HS-27A (cell line): ENCODE measurements around the gene ZBED4.

Source experiments
- DNase-seq: peaks from one replicate; pipeline ENCODE4 v3.0.0-alpha.2; 2012; ENCODE audit warnings: low read depth, missing footprints

ZBED4 gene

DNA sequence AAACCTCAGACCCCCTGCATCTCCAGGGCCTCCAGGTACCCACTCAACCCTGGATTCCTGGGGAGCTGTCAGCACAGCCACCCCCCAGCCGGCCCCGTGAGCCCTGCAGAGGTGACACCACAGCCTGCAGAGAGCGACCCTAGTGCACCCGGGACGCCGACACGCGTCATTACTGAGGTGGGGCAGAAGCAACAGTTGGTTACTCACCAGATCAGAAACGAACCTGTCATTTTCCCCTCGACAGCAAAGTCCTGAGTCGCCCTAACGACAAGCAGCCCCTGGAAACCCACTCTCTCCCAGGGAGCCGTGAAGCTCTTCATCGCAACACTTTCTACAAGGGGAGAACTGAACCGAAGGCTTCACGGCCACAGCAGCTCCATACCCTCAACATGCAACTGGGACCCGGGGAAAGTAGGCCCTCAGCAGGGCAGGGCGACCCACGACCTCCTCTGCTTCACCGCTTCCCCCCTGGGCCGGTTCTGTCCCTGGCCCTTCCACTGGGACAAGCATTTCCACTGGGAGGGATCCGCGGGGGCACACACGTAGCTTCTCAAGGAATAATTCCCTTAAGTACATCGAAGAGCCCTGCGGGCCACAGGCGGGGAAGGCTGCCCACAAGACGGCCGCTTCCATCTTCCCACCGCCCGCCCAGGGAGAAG lies 27.6 kb upstream of the ZBED4 start:
- no peak for DNase-seq

DNA sequence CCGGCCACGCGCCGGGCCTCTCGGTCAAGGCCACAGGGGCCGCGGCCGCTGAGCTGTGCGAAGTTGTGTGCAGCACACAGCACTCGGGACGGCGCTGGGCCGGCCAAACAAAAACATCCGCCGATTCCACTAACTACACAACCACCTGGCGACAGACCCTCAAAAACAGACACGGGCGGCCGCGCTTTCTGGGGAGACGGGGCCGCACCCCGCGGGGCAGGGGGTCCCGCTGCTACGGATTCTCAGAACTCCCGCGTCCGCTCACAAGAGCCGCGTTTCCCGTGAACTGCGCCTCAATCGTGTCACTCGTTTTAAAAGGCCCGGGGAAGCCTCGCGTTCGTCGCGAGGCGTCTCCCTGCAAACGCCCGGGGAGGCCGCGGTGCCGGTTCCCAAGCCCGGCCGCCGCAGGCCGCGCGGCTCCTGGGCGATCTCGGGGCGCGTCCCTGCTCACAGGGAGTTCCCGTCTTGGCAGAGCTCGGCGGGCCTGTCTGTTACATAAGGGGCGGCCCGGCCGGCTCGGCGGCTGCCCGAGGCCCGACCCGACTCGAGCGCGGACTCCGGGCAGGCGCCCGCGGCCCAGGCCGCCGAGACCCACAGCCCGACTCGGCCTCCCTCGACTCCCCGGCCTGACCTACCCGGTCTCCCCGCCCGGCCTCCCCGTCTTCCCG lies 26.9 kb upstream of the ZBED4 start:
- no peak for DNase-seq

DNA sequence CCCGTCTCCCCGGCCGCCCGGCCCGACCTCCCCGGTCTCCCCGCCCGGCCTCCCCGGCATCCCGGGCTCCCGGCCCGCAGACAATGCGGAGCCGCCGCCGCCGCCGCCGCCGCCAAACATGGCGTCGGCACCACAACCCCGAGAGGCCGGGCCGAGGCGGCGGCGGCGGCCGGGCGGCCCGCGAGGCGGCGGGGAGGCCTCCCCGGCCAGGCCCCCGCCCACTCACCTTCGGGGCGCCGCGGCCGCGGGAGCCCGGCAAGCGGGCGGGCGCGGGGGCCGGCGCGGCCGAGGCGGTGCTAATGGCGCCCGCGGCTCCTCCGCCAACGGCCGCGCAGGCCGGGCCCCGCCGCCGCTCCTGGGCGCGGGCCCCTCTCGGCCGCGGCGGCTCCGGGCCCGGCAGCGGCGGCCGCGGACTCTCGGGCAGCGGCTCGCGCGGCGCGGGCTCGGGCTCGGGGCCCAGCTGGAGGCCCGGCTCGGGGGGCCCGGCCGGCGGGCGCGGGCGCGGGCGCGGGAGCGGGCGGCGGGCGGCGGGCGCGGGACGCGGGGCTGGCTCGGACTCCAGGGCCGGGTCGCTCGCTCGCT lies 26.3 kb upstream of the ZBED4 start:
- DNase-seq: no peak

DNA sequence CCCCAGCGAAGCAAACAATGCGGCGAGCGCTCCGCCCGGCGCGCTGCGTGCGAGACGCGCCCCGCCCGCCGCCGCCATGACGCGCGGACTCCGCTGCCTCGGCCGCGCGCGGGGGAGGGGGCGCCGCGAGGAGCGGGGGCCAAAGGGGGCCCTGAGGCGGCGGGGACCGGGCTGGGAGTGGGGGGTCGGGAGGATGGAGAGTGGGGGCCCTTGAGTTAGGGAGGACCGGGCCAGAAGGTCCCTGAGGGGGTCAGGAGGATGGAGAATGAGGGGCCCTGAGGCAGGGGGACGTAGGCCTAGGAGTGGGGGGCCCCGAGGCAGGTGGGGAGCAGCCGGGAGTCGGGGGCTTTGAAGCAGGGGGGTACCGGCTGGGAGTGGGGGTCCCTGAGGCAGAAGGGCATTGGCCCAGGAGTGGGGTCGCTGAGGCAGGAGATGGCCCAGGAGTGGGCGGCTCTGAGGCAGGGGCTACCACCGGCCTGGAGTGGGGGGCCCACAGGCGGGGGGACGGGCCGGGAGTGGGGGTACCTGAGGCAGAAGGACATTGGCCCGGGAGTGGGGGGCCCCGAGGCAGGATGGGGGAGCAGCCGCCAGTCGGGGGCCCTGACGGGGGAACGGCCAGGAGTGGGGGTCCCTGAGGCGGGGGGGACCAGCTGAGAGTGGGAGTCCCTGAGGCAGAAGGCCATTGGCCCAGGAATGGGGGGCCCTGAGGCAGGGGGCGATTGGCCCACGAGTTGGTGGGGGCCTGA lies 25.6 kb upstream of the ZBED4 start, which contains the start of gene BRD1:
Gene BRD1 (minus strand): TSS at position 21 of the 746 bp plus-strand sequence. CDS start 3,556 bp downstream, outside the sequence.
- no peak for DNase-seq

DNA sequence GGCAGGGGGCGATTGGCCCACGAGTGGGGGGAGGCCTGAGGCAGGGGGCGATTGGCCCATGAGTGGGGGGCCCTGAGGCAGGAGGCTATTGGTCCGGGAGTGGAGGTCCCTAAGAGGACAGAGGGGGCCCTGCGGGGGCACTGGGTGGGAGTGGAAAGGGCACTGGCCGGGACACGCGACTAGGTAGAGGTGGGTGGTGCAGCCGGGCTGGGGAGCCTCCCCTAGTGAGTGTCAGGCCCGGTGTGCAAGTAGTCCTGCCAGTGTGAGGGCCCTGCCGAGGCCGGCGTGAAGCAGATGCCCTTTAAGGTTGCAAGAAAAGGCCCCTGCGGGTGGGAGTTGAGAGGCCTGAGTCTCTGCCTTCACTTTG lies 25.1 kb upstream of the ZBED4 start:
- no peak for DNase-seq

DNA sequence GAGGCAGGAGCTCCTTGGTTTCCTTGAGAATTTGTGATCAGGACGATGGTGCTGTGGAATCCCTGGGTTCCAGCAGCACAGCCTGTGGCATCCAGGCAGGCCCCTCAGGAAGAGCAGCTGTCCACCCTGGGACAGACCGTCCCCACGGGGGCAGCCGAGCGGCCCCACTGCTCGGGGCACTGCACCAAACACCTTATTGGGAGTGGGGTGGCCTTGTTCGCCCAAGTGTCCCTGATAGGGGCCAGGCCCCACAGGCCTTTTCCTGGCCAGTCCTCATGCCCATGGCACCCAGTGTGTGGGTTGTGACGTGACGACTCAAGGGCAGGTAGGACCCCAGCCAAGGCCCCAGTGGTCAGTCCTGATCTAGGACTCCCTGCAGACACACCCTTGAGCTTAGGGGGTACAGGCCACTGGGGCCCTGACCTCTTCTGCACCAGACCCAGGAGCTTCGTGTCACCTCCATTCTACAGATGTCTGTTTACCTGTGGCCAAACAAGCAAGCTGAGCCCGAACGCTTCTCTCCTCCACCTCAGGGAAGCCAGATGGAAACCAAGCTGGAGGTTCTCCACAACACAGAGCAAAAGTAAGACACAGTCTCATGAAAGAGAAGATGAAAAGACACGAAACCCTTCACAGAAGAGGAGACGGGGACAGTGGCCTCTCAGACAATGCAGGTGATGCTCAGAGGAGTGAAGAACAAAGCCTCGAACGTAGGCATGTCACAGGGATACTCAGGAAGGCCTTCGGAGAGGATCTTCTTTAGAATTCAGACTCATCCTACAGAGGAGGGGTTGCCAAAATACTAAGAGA lies 24.4 kb upstream of the ZBED4 start:
- DNase-seq: no peak

DNA sequence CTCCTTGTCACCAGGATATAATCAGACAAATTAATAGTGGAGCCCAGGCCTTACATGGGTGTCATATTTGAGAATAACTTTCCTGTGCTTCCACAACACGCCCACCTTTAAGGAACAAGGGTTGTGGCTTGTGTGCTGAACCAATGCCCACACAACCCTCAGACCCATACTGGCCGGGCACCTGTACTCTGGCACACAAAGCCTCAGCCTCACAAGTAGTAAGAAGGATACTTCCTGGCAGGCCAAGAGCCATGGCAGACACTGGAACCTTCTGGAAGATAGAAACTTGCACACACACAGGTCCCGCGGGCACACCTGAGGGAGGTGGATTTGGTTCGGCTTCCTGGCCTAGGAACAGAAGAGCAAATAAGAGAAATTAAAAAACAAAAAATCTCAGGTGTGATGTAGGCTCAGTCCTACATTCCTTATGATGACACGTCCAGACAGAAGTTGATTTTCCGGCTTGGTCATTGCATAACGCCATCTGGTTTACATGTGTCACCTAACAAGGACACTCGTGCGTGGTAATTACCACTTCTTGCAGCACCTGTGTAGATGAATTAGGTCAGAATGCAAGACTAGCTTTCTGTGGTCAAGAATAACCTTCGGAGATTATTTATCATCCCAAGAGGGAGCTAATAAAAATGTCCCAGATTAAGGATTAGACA lies 20.2 kb upstream of the ZBED4 start:
- DNase-seq: no peak

DNA sequence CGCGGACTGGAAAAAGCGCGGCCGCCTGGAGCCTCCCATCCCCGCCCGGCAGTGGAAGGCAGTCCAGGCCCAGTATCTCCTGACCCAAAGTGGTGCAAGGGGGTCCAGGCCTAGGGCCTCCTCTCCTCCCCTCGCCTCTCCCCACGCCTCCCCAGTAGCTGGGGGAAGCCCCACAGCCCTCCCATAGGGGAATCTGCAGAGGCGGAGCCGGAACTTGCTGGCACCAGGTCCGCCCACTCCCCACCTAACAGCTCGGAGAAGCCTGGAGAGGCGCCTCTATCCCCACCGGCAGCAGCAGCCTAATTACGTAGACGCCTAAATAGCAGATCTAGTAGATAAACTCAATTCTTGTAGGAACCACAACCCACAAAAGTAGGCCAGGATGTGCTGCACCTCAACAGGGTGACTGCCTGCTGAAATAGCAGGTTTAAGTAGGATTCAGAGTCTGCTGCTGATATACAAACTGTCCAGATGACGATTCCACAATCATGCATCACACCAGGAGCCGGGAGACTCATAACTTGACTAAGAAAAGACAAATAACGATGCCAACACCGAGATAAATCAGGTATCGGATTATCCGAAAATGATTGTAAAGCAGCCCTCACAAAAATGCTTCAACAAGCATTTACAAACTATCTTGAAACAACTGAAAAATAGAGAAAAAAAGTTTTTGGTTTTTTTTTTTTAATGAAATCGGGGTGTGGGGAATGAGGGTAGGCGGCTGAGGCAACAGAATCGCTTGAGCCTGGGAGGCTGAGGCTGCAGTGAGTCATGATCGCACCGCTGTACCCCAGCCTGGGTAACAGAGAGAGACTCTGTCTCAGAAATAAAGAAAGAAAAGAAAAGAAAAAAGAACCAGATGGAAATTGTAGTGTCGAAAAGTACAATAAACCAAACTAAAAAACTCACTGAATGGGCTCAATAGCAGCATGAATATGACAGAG lies 14.6 kb upstream of the ZBED4 start:
- no peak for DNase-seq

DNA sequence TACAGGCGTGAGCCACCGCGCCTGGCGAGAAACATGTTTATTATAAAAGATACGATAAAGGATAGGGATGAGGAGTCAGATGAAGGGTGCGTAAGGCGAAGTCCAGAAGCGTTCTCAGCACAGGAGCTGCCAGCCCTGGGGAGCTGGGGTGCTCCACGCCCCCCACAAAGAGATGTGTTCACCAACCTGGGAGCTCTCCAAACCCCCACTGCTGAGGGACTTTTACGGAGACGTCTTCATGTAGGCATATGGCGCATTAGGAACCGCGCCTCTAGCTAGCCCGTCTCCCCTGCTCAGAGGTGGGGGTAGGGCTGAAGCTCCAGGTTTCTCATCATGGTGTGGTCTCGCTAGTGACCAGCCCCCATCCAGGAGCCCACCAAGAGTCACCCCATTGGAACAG lies 8.4 kb upstream of the ZBED4 start:
- DNase-seq: no peak

DNA sequence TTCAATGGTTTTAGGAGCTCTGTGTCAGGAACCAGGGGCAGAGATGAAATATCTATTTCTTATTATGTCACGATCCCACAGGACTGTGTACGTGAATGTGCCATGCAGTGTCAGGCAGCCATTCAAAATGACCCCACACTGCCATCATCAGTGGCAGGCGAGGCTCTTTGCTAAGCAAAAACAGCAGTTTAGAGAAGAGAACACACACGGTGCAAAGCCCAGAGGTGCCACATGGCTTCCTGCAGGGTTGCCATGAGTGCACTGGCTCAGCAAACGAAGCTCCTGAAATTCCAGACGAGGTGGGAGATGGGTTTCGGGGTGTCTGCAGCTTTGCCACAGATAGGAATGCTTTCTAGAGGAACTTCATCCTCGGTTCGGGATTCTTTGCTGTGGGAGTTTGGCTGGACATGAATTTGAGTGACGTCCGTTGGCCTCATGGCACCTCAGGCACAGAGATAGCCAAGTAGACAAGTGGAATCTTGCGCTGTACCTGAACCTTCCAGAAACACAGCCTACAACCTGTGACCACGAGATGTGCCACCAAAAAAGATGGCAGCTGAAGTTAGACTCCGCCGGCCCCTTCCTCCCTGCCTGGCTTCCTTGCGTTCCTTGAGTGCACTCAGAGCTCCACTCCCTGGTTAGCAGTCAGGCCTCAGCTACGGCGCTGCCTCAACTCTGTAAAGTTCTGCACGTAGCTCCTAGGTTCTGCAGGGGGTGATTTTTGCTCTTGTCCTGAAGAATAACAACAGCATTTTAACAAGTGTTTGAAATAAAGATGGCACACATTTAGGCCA lies 7.8 kb upstream of the ZBED4 start:
- DNase-seq: no peak

DNA sequence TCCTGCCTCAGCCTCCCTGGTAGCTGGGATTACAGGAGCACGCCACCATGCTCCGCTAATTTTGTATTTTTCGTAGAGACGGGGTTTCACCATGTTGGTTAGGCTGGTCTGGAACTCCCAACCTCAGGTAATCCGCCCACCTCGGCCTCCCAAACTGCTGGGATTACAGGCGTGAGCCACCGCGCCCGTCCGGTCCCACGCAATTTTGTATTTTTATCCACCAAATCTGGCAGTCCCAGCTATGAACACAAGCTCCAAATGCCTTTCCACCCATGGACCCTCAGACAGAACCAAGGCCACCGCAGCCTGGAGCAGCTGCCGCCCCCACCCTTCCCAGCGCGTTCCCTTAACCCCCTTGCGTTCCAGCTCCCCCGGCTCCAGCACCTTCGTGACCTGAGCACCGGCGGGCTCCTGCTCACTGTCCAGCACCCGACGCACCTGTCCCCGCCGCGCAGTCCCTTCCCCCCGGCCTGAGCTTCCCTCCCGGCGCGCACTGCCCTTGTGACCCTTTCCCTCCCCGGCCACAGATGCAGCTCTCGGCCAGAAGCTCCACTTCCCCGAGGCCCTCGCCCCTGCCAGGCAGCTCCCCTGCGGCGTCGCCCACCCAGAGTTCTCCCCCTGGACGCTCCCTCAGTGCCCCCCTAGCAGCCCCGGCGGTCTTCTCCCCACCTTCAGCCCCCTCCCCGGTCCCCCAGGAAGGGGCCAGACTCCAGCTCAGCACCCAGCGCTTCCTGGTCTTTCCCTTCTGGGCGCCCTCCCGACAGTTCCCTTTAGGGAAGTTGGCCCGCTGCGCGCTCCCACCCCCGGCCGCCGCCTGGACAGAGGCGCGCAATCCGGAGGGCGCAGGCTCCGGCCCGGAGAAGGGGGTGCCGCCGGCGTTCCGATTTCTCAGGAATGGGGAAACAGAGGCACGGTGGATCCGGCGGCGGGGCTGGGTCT lies 5.6 kb upstream of the ZBED4 start:
- no peak for DNase-seq

DNA sequence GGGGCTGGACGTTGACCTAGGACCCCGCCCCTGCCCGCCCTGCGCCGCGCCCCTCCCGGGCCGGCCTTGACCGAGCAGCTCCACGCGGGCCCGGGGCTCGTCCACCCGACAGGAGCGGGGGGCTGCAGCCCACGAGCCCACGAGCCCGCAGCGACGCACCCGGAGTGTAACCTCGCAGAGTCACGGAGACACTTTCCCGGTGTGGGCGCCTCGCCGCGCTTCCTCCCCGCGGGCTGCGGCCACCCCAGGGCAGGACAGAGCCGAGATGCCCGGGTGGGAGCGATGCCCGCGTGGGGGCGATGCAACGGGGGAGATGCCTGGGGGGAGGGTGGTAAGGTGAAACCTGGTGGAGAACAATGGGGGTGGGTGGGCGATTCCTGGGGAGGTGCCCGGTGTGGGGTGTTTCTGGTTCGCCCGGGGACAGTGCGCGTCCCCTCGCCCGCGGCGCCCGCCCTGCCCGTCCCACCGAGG lies 4.9 kb upstream of the ZBED4 start:
- DNase-seq: no peak

DNA sequence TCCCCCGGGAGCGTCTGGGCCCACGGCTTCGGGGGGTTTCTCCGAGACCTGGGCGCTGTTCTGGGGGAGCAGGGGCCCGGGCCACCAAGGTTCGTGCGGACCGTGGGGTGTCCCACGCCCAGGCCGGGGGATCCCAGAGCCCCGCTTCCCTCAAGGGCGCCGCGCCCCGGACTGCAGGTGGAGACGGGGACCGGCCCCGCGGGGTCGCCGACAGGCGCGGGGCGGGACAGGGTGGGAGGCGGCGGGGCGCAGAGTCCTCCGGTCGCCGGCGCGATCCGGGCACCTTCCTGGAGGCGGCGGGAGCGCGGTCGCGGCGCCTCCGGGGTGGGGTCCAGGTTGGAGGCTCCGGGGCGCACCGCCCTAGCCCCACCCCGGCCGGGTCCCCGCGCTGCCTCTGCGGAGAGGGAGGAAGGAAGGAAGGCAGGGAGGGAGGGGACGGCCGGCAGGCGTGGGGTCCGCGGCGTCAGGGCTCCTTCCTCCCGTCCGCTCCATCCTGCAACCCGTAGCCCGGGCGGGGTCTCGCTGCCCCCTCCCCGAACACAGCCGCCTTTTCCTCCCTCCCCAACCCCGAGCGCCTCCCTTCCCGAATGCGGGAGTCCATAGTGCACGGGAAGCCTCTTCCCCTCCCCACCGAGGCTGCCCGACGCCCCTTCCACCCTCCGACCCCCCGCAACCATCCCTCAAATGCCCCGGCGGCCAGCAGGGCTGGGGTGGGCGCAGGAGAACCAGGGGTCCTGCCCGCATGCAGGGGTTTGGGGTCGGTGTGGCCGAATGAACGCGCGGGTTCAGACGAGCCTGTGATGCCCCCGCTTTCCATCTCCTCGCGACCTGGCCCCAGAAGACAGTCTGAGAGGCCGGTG lies 4.3 kb upstream of the ZBED4 start:
- DNase-seq: no peak

DNA sequence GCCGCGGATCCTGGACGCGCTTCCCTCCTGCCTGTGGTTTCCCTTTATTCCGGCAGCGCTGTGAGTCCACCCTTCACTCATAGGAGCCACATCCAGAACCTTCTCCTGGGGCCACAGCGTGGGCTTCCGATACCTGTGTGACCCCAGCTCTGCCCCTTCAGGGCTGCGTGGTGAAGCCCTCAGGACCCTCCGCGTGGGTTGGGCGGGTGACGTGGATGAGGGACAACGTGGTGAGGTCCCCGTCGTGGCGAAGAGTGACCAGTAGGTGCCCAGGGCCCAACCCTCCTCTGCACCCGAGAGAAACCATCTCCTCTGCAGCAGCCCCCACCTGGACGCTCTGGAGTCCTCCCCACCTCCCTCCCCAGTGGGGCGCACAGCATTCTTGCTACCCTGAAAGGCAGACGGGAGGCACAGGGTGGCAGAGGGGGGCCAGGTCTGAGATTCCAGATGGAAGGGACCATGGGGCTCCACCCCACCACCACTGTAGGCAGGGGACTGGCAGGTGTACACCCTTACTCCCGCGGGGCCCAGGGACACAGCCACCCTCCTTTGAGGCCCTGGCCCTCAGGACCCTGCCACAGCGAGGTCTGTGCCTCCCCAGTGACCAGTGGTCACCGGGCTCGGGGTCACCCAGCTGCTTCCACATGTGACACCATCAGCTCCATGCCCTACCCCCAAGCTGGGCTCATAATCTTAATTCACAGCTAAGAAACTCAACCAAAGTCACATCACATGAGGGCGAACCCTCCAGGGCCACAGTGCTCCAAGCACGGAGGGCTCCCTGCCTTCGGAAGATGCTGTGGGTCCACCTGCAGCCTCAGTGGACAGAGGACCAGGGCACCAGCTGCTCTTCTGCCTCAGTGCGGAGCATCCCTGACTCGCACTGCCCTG lies 3.4 kb upstream of the ZBED4 start:
- no peak for DNase-seq

DNA sequence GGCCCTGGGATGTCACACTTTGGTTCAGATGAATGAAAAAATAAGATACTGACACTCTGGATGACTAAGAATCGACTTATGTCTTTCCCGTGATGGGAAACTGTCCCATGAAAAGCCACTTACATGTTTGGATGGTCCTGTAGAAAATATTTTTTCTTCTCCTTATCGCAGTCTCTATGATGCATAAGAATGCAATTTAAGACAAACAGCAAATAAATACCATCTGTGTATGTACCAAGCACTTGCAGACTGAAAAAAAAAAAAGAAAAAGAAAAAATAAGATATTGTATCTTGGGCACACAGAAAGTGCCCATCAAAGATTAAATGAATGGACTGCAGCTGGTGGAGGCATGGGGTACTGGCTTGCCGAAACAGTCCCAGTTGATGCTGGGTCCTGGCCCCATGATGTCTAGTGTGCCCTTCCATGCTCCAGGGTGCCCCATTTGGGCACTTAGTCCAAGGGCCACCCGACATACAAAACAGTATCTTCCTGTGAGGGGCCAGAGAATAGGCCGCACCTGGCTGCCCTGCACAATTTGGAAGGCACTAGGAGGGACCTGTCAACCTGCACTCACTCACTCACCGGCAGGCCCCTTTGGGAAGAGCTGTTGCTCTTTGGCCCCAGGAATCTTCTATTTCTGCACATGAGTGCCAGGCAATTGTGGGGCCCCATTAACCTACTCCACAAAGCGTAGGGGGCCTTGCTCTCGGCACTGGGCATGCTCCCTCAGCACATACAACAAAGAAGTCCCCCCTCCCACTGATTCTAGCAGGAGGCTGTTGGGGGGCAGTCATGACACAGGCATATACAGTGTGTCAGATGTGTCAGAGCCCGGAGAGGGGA lies 2.5 kb upstream of the ZBED4 start:
- no peak for DNase-seq
